Adrenal gland (tissue), 12 donors: Measurements from ENCODE around the gene MLLT3. TPM values are rescaled to one million over a fixed set of nuclear protein-coding genes. Genes with fewer than 3 reads are reported as not detected.

ENCODE experiments used
- DNase-seq, 7 donors: peaks; one replicate each; pipeline ENCODE4 v3.0.0-alpha.2; 2019 to 2020
- H3K27ac ChIP-seq, 5 donors: fragments of 200-600 bp; sonication (generic) in 4 of 5; 1 replicate in 3 of 5; 2 replicates in 2 of 5; pipeline versions ENCODE4 v1.5.1 to v1.8.0; 2016 to 2020; ENCODE audit warnings: mild to moderate bottlenecking in 1 of 5
- H3K27me3 ChIP-seq: fragments of 200-600 bp; 2 replicates; pipeline ENCODE4 v1.8.0; 2021
- H3K36me3 ChIP-seq, 2 donors: fragments of 200-600 bp; replicated peaks in 1 of 2; 1 replicate in 1 of 2; 2 replicates in 1 of 2; pipeline versions ENCODE4 v1.5.1 to v1.8.0; 2018 to 2022
- H3K4me1 ChIP-seq, 2 donors: fragments of 200-600 bp; replicated peaks in 1 of 2; 1 replicate in 1 of 2; 2 replicates in 1 of 2; pipeline versions ENCODE4 v1.5.1 to v1.8.0; 2018 to 2021
- H3K4me3 ChIP-seq, 4 donors: fragments of 200-600 bp; sonication (generic) in 3 of 4; one replicate each; pipeline ENCODE4 v1.5.1; 2016 to 2018
- H3K9me3 ChIP-seq, 3 donors: fragments of 200-600 bp; sonication (generic) in 1 of 3; replicated peaks in 1 of 3; 1 replicate in 2 of 3; 2 replicates in 1 of 3; pipeline versions ENCODE4 v1.5.1 to v1.8.0; 2016 to 2021
- CTCF ChIP-seq, 6 experiments: fragments of 450-650 bp in 4 of 6; fragments of 200-600 bp in 2 of 6; sonication (generic) in 1 of 6; IDR thresholded peaks; 1 replicate in 5 of 6; 2 replicates in 1 of 6; pipeline versions ENCODE4 v1.5.1 to v1.8.0; 2016 to 2021; ENCODE audit warnings: antibody characterized with exemption in 6 of 6, mild to moderate bottlenecking in 2 of 6, moderate library complexity in 1 of 6
- POLR2A ChIP-seq, 2 donors: fragments of 450-650 bp; IDR thresholded peaks; one replicate each; pipeline ENCODE4 v1.6.1; 2017; ENCODE audit warnings: antibody characterized with exemption in 2 of 2, mild to moderate bottlenecking in 2 of 2, moderate library complexity in 1 of 2
- WGBS, 4 donors: extraction: QIAGEN DNeasy Blood & Tissue Kit in 2 of 4; methylation state at CpG; one replicate each; pipeline versions ENCODE4 v1.1.5 to v1.1.7; 2013 to 2017; 5-methylcytosine and 5-hydroxymethylcytosine counted together
- intact Hi-C, 2 donors: fragments of 100-400 bp; cut with DNase I; formaldehyde crosslinking; loops; one replicate each; pipeline versions ENCODE4 v1.14.1 to v1.15.0; 2022 to 2023
- polyA plus RNA-seq, 3 donors: library from polyadenylated mRNA; stranded (reverse); fragments of 200-250 nt in 2 of 3; fragments of 350-450 nt in 1 of 3; fragmentation: Illumina TruSeq in 1 of 3; extraction: RNeasy Lipid Tissue Mini Kit (QIAGEN cat#74804) in 1 of 3; gene quantifications; one replicate each; pipeline ENCODE4 v1.2.3, GENCODE V29; 2013 to 2014
- total RNA-seq, 9 donors: library from RNA; depleted of rRNA in 4 of 9; stranded (reverse); fragments of >200 nt in 4 of 9; fragments of 120-200 nt in 1 of 9; fragmentation: NEBNext Ultra II Directional in 1 of 9; extraction: Animal tissue kit (Norgen Biotek cat#: 25700) in 1 of 9; gene quantifications; one replicate each; pipeline versions ENCODE4 v1.1.0 to v1.2.4, GENCODE V29; 2013 to 2023
- donor health status: healthy with polysubstance abuse.
- donor health status: Bipolar disorder and iron deficiency.
- donor health status: DM: yes; HTN: yes; CAD: no.
- donor health status: DM: no; HTN: no; CAD: no.
- donor health status: DM: no; HTN: no; CAD: no.
- donor health status: DM: yes; HTN: yes; CAD: no.

MLLT3 gene
- total and polyA plus RNA-seq, 12 donors: 11.0 to 37.7 (median 17.9) TPM

- Histone ChIP-seq H3K27ac (peak overlapping the region in 1 of 5 donors; percentile 33), H3K4me3 (no peak overlapping the region), H3K27me3 (no peaks in the 10 kb centered on the region), H3K4me1 (peaks cover 8 to 10% of the 10 kb centered on the region in 2 donors), H3K9me3 (no peaks in the 10 kb centered on the region), H3K36me3 (no peaks in the 10 kb centered on the region)
- 36 to 42% (median 38%) methylated on average over 5 of the region's 5 CpGs for WGBS, 4 donors
- no peak for TF ChIP-seq POLR2A (IDR thresholded peaks at IDR 0.05)
- TF ChIP-seq CTCF (IDR thresholded peaks at IDR 0.05): no peak
- intact Hi-C loops: no loop called here
- DNase-seq: no peak
These were observed 64.3 kb downstream of the MLLT3 start for GRCh38 chr9:20557890-20558565.

GRCh38 chr9:20557285-20557684 lies 65.0 kb downstream of the MLLT3 start:
- Histone ChIP-seq H3K9me3 (no peaks in the 10 kb centered on the region), H3K36me3 (no peaks in the 10 kb centered on the region), H3K27me3 (no peaks in the 10 kb centered on the region), H3K27ac (no peak overlapping the region), H3K4me3 (no peak overlapping the region), H3K4me1 (peaks cover 8 to 13% of the 10 kb centered on the region in 2 donors)
- WGBS, 4 donors: 95 to 97% (median 96%) methylated on average over 1 of the region's 1 CpG
- TF ChIP-seq POLR2A (IDR thresholded peaks at IDR 0.05) (no peak), CTCF (IDR thresholded peaks at IDR 0.05) (no peak)
- intact Hi-C loops: no loop called here
- no peak for DNase-seq

- Histone ChIP-seq H3K36me3 (no peaks in the 10 kb centered on the region), H3K27ac (no peak overlapping the region), H3K4me3 (no peak overlapping the region), H3K9me3 (no peaks in the 10 kb centered on the region), H3K27me3 (no peaks in the 10 kb centered on the region), H3K4me1 (peaks cover 8 to 13% of the 10 kb centered on the region in 2 donors)
- 6 to 28% (median 22%) methylated on average over 1 of the region's 1 CpG for WGBS, 4 donors
- DNase-seq: no peak
- TF ChIP-seq POLR2A (IDR thresholded peaks at IDR 0.05): no peak
- no peak for TF ChIP-seq CTCF (IDR thresholded peaks at IDR 0.05)
- intact Hi-C loops: no loop called here
These were observed 68.6 kb downstream of the MLLT3 start for GRCh38 chr9:20553558-20554149.

GRCh38 chr9:20552874-20553557 lies 69.3 kb downstream of the MLLT3 start:
- H3K4me1 ChIP-seq: peaks cover 8 to 13% of the 10 kb centered on the region in 2 donors
- H3K9me3 ChIP-seq: no peaks in the 10 kb centered on the region
- H3K27me3 ChIP-seq: no peaks in the 10 kb centered on the region
- H3K4me3 ChIP-seq: no peak overlapping the region
- no peak for DNase-seq
- WGBS, 4 donors: 42 to 61% (median 57%) methylated on average over 3 of the region's 3 CpGs
- no peak overlapping the region for H3K27ac ChIP-seq
- no peak for TF ChIP-seq POLR2A (IDR thresholded peaks at IDR 0.05)
- TF ChIP-seq CTCF (IDR thresholded peaks at IDR 0.05): peak in 3 of 6 experiments; percentile 28 to 45 (median 42)
- H3K36me3 ChIP-seq: no peaks in the 10 kb centered on the region
- intact Hi-C loops: no loop called here
